Astrocyte (in vitro differentiated cells and primary cell): ENCODE data around the gene RAP1A. TPM values are rescaled to one million over a fixed set of nuclear protein-coding genes. Genes with fewer than 3 reads are reported as not detected.

Source experiments
- DNase-seq: peaks from one replicate; pipeline ENCODE4 v3.0.0-alpha.2; 2010; ENCODE audit warnings: low read depth
- FAIRE-seq: peaks from 2 replicates; lab custom pipeline; 2011; peaks lifted over from hg19 to GRCh38; lab: Jason Lieb, UNC
- H2AFZ ChIP-seq: 2 replicates; pipeline ENCODE4 v1.6.0; 2012; ENCODE audit warnings: low read depth, low read length, inconsistent platforms
- H3K27ac ChIP-seq: 2 replicates; pipeline ENCODE4 v1.5.1; 2011; ENCODE audit warnings: low read depth, low read length, inconsistent platforms
- H3K27me3 ChIP-seq: 2 replicates; pipeline ENCODE4 v1.6.0; 2011; ENCODE audit warnings: low read length, inconsistent platforms; ENCODE audit not compliant: insufficient read depth
- H3K36me3 ChIP-seq: 2 replicates; pipeline ENCODE4 v1.5.1; 2011; ENCODE audit warnings: low read length, inconsistent platforms; ENCODE audit not compliant: insufficient read depth
- H3K4me1 ChIP-seq: 2 replicates; pipeline ENCODE4 v1.5.1; 2011; ENCODE audit warnings: low read length, inconsistent platforms; ENCODE audit not compliant: insufficient read depth
- H3K4me2 ChIP-seq: 2 replicates; pipeline ENCODE4 v1.6.0; 2012; ENCODE audit warnings: low read length, inconsistent platforms
- H3K4me3 ChIP-seq: 2 replicates; pipeline ENCODE4 v1.5.1; 2011; ENCODE audit warnings: low read depth, mild to moderate bottlenecking, low read length, inconsistent platforms; ENCODE audit not compliant: insufficient read depth
- H3K79me2 ChIP-seq: 2 replicates; pipeline ENCODE4 v1.6.0; 2012; ENCODE audit warnings: mild to moderate bottlenecking, low read length, inconsistent platforms; ENCODE audit not compliant: insufficient read depth
- H3K9ac ChIP-seq: 2 replicates; pipeline ENCODE4 v1.6.0; 2012; ENCODE audit warnings: mild to moderate bottlenecking, low read length, inconsistent platforms
- H3K9me3 ChIP-seq: 2 replicates; pipeline ENCODE4 v1.5.1; 2012; ENCODE audit warnings: low read depth, mild to moderate bottlenecking, low read length, inconsistent platforms; ENCODE audit not compliant: insufficient read depth
- H4K20me1 ChIP-seq: 2 replicates; pipeline ENCODE4 v1.6.0; 2012; ENCODE audit warnings: low read length, inconsistent platforms; ENCODE audit not compliant: insufficient read depth
- H3K27ac Mint-ChIP-seq: one replicate; pipeline ENCODE4 v1.8.0; 2021; ENCODE audit warnings: mild to moderate bottlenecking, mixed read lengths; ENCODE audit not compliant: unreplicated experiment
- H3K27me3 Mint-ChIP-seq: one replicate; pipeline ENCODE4 v1.8.0; 2021; ENCODE audit warnings: low read depth, mixed read lengths; ENCODE audit not compliant: unreplicated experiment
- H3K36me3 Mint-ChIP-seq: one replicate; pipeline ENCODE4 v1.8.0; 2021; ENCODE audit warnings: low read depth, mixed read lengths; ENCODE audit not compliant: unreplicated experiment
- H3K4me1 Mint-ChIP-seq: one replicate; pipeline ENCODE4 v1.8.0; 2021; ENCODE audit warnings: low read depth, mixed read lengths; ENCODE audit not compliant: unreplicated experiment
- H3K4me3 Mint-ChIP-seq: one replicate; pipeline ENCODE4 v1.8.0; 2021; ENCODE audit warnings: mild to moderate bottlenecking, moderate library complexity, mixed read lengths; ENCODE audit not compliant: unreplicated experiment
- H3K9me3 Mint-ChIP-seq: one replicate; pipeline ENCODE4 v1.8.0; 2021; ENCODE audit warnings: mild to moderate bottlenecking, mixed read lengths; ENCODE audit not compliant: unreplicated experiment
- EZH2 ChIP-seq: IDR thresholded peaks from 2 replicates; pipeline ENCODE4 v1.6.1; 2012; ENCODE audit warnings: mild to moderate bottlenecking, low read length, inconsistent platforms; ENCODE audit not compliant: insufficient read depth
- total RNA-seq: library from RNA; stranded (reverse); gene quantifications from 2 replicates; pipeline ENCODE4 v1.2.1, GENCODE V29; 2021
- TF ChIP-seq, protein P1 (sequence below): IDR thresholded peaks from 2 replicates; pipeline ENCODE4 v1.5.1; 2011; ENCODE audit warnings: low read depth, mild to moderate bottlenecking, inconsistent platforms, low read length, moderate library complexity; ENCODE audit not compliant: insufficient read depth

The RAP1A gene
- total RNA-seq, 1 donor from 2014 or later: 66.6 TPM

DNA sequence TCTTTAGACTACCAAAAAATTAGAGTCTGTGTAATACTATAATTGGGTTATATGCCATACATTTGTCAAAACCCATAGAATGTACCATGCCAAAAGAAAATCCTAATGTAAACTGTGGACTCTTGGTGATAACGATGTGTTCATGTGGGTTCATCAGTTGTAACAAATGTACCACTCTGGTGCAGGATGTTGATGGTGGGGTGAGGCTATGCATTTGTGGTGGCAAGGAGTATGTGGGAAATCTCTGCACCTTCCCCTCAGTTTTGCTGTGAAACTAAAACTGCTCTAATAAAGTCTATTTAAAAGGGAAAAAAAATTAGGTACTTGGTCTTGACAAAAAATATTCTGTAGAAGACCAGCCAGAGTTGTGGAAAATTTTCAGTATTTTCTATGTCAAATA lies 76.2 kb downstream of the RAP1A start:
- H3K27ac ChIP-seq: no peak overlapping the region
- FAIRE-seq (no peak), DNase-seq (no peak)
- H3K4me2 ChIP-seq: no peak overlapping the region
- Mint-ChIP-seq H3K4me3 (no peak overlapping the region), H3K27me3 (no peaks in the 10 kb centered on the region), H3K36me3 (peaks cover 4% of the 10 kb centered on the region), H3K27ac (no peak overlapping the region), H3K4me1 (peaks cover 5% of the 10 kb centered on the region), H3K9me3 (no peaks in the 10 kb centered on the region)
- no peak overlapping the region for H3K4me3 ChIP-seq
- peaks cover 4% of the 10 kb centered on the region for H4K20me1 ChIP-seq
- peaks cover 24% of the 10 kb centered on the region for H3K36me3 ChIP-seq
- no peak overlapping the region for H2AFZ ChIP-seq
- no peaks in the 10 kb centered on the region for H3K4me1 ChIP-seq
- no peaks in the 10 kb centered on the region for H3K27me3 ChIP-seq
- H3K9me3 ChIP-seq: no peaks in the 10 kb centered on the region
- TF ChIP-seq, protein P1, sequence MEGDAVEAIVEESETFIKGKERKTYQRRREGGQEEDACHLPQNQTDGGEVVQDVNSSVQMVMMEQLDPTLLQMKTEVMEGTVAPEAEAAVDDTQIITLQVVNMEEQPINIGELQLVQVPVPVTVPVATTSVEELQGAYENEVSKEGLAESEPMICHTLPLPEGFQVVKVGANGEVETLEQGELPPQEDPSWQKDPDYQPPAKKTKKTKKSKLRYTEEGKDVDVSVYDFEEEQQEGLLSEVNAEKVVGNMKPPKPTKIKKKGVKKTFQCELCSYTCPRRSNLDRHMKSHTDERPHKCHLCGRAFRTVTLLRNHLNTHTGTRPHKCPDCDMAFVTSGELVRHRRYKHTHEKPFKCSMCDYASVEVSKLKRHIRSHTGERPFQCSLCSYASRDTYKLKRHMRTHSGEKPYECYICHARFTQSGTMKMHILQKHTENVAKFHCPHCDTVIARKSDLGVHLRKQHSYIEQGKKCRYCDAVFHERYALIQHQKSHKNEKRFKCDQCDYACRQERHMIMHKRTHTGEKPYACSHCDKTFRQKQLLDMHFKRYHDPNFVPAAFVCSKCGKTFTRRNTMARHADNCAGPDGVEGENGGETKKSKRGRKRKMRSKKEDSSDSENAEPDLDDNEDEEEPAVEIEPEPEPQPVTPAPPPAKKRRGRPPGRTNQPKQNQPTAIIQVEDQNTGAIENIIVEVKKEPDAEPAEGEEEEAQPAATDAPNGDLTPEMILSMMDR: no peak
- no peak for TF ChIP-seq EZH2
- no peak overlapping the region for H3K9ac ChIP-seq
- no peaks in the 10 kb centered on the region for H3K79me2 ChIP-seq

DNA sequence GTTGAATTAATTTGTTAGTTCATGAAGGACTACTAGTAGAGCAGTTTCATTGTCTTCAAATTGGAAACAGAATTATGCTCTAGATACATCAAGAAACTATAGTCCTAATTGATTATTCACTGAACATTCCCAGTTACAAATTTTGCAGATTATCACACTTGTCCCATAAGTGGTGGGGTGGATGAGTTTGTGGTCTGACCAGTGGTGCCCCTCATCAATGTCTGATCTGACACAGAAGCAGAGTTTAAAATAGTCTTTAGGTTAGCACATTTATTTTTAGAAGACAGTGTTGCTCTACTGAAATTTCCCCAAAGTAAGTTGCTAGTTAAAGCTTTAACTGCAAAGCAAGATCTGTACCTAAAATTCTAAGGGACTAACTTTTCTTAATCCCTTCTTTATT lies 76.7 kb downstream of the RAP1A start:
- no peaks in the 10 kb centered on the region for H3K9me3 Mint-ChIP-seq
- H4K20me1 ChIP-seq: peaks cover 4% of the 10 kb centered on the region
- no peaks in the 10 kb centered on the region for H3K27me3 Mint-ChIP-seq
- peaks cover 2% of the 10 kb centered on the region for H3K4me1 Mint-ChIP-seq
- no peak overlapping the region for H3K27ac Mint-ChIP-seq
- no peaks in the 10 kb centered on the region for H3K79me2 ChIP-seq
- DNase-seq (no peak), FAIRE-seq (peak; percentile 54)
- H3K4me3 ChIP-seq: no peak overlapping the region
- H3K4me3 Mint-ChIP-seq: no peak overlapping the region
- H3K9me3 ChIP-seq: no peaks in the 10 kb centered on the region
- no peaks in the 10 kb centered on the region for H3K4me1 ChIP-seq
- H3K27ac ChIP-seq: no peak overlapping the region
- no peak overlapping the region for H3K4me2 ChIP-seq
- TF ChIP-seq, protein P1: no peak
- no peak for TF ChIP-seq EZH2
- H3K9ac ChIP-seq: no peak overlapping the region
- peaks cover 28% of the 10 kb centered on the region for H3K36me3 ChIP-seq
- H2AFZ ChIP-seq: no peak overlapping the region
- peaks cover 6% of the 10 kb centered on the region for H3K36me3 Mint-ChIP-seq
- no peaks in the 10 kb centered on the region for H3K27me3 ChIP-seq

DNA sequence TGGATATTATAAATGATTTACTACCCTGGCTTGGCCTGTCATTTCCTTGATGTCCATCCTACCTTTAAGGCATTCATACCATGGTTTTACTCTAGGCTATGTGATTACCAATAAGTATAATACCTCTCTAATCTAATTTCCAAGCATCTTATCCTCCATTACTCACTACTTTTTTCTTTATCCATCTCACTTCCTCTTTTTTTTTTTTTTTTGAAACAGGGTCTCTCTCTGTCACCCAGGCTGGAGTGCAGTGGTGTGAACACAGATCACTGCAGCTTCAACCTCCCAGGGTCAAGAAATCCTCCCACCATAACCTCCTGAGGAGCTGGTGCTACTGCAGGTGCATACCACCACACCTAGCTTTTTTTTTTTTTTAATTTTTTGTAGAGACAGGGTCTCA lies 79.7 kb downstream of the RAP1A start:
- Mint-ChIP-seq H3K36me3 (peaks cover 2% of the 10 kb centered on the region), H3K4me1 (peaks cover 2% of the 10 kb centered on the region), H3K27me3 (no peaks in the 10 kb centered on the region), H3K9me3 (no peaks in the 10 kb centered on the region), H3K4me3 (no peak overlapping the region), H3K27ac (no peak overlapping the region)
- Histone ChIP-seq H2AFZ (no peak overlapping the region), H3K4me1 (no peaks in the 10 kb centered on the region), H4K20me1 (no peaks in the 10 kb centered on the region), H3K79me2 (no peaks in the 10 kb centered on the region), H3K4me2 (no peak overlapping the region), H3K27me3 (no peaks in the 10 kb centered on the region), H3K36me3 (peaks cover 30% of the 10 kb centered on the region), H3K9me3 (no peaks in the 10 kb centered on the region), H3K27ac (no peak overlapping the region), H3K4me3 (no peak overlapping the region), H3K9ac (no peak overlapping the region)
- no peak for DNase-seq
- TF ChIP-seq EZH2: no peak
- TF ChIP-seq, protein P1: no peak
- FAIRE-seq: no peak
